ENCODE results near the gene ZNF862.

DNA sequence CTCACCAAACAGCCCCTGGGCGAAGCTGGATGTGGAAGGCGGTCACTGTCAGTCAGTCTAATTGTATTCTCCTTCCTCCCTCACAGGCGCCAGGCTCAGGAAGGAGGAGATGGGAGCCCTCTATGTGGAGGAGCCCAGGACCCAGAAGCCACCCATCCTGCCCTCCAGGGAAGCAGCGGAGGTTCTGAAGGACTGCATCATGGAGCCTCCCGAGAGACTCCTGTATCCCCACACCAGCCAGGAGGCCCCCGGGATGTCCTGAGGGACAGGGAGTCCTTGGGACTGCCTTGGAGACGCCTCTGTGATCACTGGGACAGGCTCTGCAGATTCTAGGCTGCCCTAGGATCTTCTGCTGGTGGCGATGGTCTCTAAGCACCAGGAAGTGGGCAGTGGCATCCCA, 25.8 kb downstream of the ZNF862 start:
- TF ChIP-seq, protein P1, sequence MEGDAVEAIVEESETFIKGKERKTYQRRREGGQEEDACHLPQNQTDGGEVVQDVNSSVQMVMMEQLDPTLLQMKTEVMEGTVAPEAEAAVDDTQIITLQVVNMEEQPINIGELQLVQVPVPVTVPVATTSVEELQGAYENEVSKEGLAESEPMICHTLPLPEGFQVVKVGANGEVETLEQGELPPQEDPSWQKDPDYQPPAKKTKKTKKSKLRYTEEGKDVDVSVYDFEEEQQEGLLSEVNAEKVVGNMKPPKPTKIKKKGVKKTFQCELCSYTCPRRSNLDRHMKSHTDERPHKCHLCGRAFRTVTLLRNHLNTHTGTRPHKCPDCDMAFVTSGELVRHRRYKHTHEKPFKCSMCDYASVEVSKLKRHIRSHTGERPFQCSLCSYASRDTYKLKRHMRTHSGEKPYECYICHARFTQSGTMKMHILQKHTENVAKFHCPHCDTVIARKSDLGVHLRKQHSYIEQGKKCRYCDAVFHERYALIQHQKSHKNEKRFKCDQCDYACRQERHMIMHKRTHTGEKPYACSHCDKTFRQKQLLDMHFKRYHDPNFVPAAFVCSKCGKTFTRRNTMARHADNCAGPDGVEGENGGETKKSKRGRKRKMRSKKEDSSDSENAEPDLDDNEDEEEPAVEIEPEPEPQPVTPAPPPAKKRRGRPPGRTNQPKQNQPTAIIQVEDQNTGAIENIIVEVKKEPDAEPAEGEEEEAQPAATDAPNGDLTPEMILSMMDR (IDR thresholded peaks at IDR 0.05 in 2 of 3, conservative IDR thresholded peaks at IDR 0.05 in 1 of 3; ENCODE audit: control insufficient read depth in 2 of 3, extremely low read depth in 1 of 3, insufficient read depth in 1 of 3, low read depth in 3 of 3, low read length in 3 of 3) = no peak
- TF ChIP-seq RFX5 (IDR thresholded peaks at IDR 0.05; ENCODE audit: low read depth, low read length) = no peak
- no peak for TF ChIP-seq MYC (IDR thresholded peaks at IDR 0.05; ENCODE audit: insufficient read depth, insufficient read length, insufficient replicate concordance, low read length, severe bottlenecking)

Data from GM12878 (cell line).